HEK293 (cell line): ENCODE data around the gene ABHD5.

Source experiments
- CTCF ChIA-PET: fragments of 350-600 bp; formaldehyde crosslinking; extraction: SDS; loops from one replicate; lab custom pipeline; 2021; ENCODE audit warnings: antibody characterized with exemption; lab: Yijun Ruan, JAX
- POLR2A ChIA-PET: fragments of 300-600 bp; formaldehyde crosslinking; extraction: SDS; loops from one replicate; lab custom pipeline; 2020; ENCODE audit warnings: antibody characterized with exemption, inconsistent platforms; lab: Yijun Ruan, JAX
- H3K27ac ChIP-seq: fragments of 200-500 bp; sonication (Bioruptor generic); 2 replicates; pipeline ENCODE4 v1.5.1; 2014; ENCODE audit warnings: low read depth, low read length, control low read depth, inconsistent platforms; ENCODE audit errors: extremely low read depth
- H3K36me3 ChIP-seq, 2 experiments: fragments of 200-500 bp in 1 of 2; sonication (Bioruptor generic) in 1 of 2; 1 replicate in 1 of 2; 2 replicates in 1 of 2; pipeline ENCODE4 v1.5.1; 2014 to 2017; ENCODE audit warnings: inconsistent platforms in 2 of 2, low read length in 2 of 2; ENCODE audit not compliant: control insufficient read depth in 2 of 2, insufficient read depth in 1 of 2
- H3K4me1 ChIP-seq: fragments of 200-500 bp; sonication (Bioruptor generic); 2 replicates; pipeline ENCODE4 v1.5.1; 2014; ENCODE audit warnings: mild to moderate bottlenecking, low read length, inconsistent platforms; ENCODE audit not compliant: control insufficient read depth, insufficient read depth
- H3K4me3 ChIP-seq: 2 replicates; pipeline ENCODE4 v1.5.1; 2011; ENCODE audit warnings: low read depth, mild to moderate bottlenecking, control low read depth, low read length, moderate library complexity
- H3K9me3 ChIP-seq: fragments of 200-500 bp; sonication (Bioruptor generic); 2 replicates; pipeline ENCODE4 v1.5.1; 2014; ENCODE audit warnings: low read depth, low read length, inconsistent platforms; ENCODE audit not compliant: control insufficient read depth, insufficient read depth
- GFI1B ChIP-seq: fragments of 450-650 bp; formaldehyde crosslinking; IDR thresholded peaks from 2 replicates; pipeline ENCODE4 v1.5.1; 2016; ENCODE audit warnings: missing biosample characterization, missing genetic modification characterization
- GLIS1 ChIP-seq: fragments of 450-650 bp; formaldehyde crosslinking; IDR thresholded peaks from 2 replicates; pipeline ENCODE4 v1.5.1; 2016; ENCODE audit warnings: missing biosample characterization, missing genetic modification characterization
- HOXA7 ChIP-seq: sonication (generic); formaldehyde crosslinking; IDR thresholded peaks from 2 replicates; pipeline ENCODE4 v1.8.1; 2022; ENCODE audit warnings: missing genetic modification reagents, borderline replicate concordance
- KLF1 ChIP-seq: fragments of 450-650 bp; formaldehyde crosslinking; IDR thresholded peaks from 2 replicates; pipeline ENCODE4 v1.5.1; 2016; ENCODE audit warnings: missing biosample characterization, missing genetic modification characterization
- MEIS1 ChIP-seq: sonication (generic); formaldehyde crosslinking; IDR thresholded peaks from 2 replicates; pipeline ENCODE4 v1.8.1; 2022; ENCODE audit warnings: missing genetic modification reagents, mild to moderate bottlenecking, borderline replicate concordance
- OVOL3 ChIP-seq: fragments of 450-650 bp; formaldehyde crosslinking; IDR thresholded peaks from 2 replicates; pipeline ENCODE4 v1.5.1; 2016; ENCODE audit warnings: missing biosample characterization, missing genetic modification characterization
- REST ChIP-seq: fragments of 450-650 bp; formaldehyde crosslinking; IDR thresholded peaks from 2 replicates; pipeline ENCODE4 v1.5.1; 2016; ENCODE audit warnings: missing biosample characterization, missing genetic modification characterization
- SALL2 ChIP-seq: fragments of 450-650 bp; formaldehyde crosslinking; IDR thresholded peaks from 2 replicates; pipeline ENCODE4 v1.5.0; 2017; ENCODE audit warnings: missing biosample characterization, mild to moderate bottlenecking, missing genetic modification characterization, borderline replicate concordance
- SCRT1 ChIP-seq: fragments of 450-650 bp; formaldehyde crosslinking; IDR thresholded peaks from 2 replicates; pipeline ENCODE4 v1.5.1; 2016; ENCODE audit warnings: missing biosample characterization, missing genetic modification characterization, borderline replicate concordance
- TCF7L2 ChIP-seq: IDR thresholded peaks from 2 replicates; pipeline ENCODE4 v1.6.1; 2011; ENCODE audit warnings: low read depth, mild to moderate bottlenecking, inconsistent platforms, low read length, moderate library complexity, borderline replicate concordance
- ZBTB11 ChIP-seq: fragments of 450-650 bp; formaldehyde crosslinking; conservative IDR thresholded peaks from 2 replicates; pipeline ENCODE4 v1.5.1; 2016; ENCODE audit warnings: low read depth, missing biosample characterization, missing genetic modification characterization
- ZNF24 ChIP-seq: fragments of 450-650 bp; formaldehyde crosslinking; IDR thresholded peaks from 2 replicates; pipeline ENCODE4 v1.5.1; 2016; ENCODE audit warnings: missing biosample characterization, missing genetic modification characterization
- ZNF266 ChIP-seq: fragments of 450-650 bp; formaldehyde crosslinking; IDR thresholded peaks from 2 replicates; pipeline ENCODE4 v1.5.1; 2016; ENCODE audit warnings: missing biosample characterization, missing genetic modification characterization, low read depth
- ZNF354C ChIP-seq: fragments of 450-650 bp; formaldehyde crosslinking; IDR thresholded peaks from 2 replicates; pipeline ENCODE4 v1.5.1; 2016; ENCODE audit warnings: missing biosample characterization, missing genetic modification characterization, low read depth, borderline replicate concordance
- ZNF529 ChIP-seq: fragments of 450-650 bp; formaldehyde crosslinking; IDR thresholded peaks from 2 replicates; pipeline ENCODE4 v1.5.1; 2017; ENCODE audit warnings: missing genetic modification characterization, missing biosample characterization; ENCODE audit not compliant: insufficient replicate concordance
- ZNF555 ChIP-seq: fragments of 450-650 bp; formaldehyde crosslinking; conservative IDR thresholded peaks from 2 replicates; pipeline ENCODE4 v1.5.1; 2017; ENCODE audit warnings: missing biosample characterization, mild to moderate bottlenecking, missing genetic modification characterization, inconsistent platforms
- ZNF585B ChIP-seq: fragments of 450-650 bp; formaldehyde crosslinking; IDR thresholded peaks from 2 replicates; pipeline ENCODE4 v1.5.1; 2016; ENCODE audit warnings: missing biosample characterization, missing genetic modification characterization
- ZNF621 ChIP-seq: fragments of 450-650 bp; formaldehyde crosslinking; IDR thresholded peaks from 2 replicates; pipeline ENCODE4 v1.5.1; 2017; ENCODE audit warnings: missing biosample characterization, missing genetic modification characterization
- ZNF785 ChIP-seq: fragments of 450-650 bp; formaldehyde crosslinking; IDR thresholded peaks from 2 replicates; pipeline ENCODE4 v1.5.1; 2016; ENCODE audit warnings: missing biosample characterization, missing genetic modification characterization
- ZSCAN5A ChIP-seq: fragments of 450-650 bp; formaldehyde crosslinking; IDR thresholded peaks from 2 replicates; pipeline ENCODE4 v1.5.1; 2016; ENCODE audit warnings: missing biosample characterization, missing genetic modification characterization

The ABHD5 gene

GRCh38 chr3:43727930-43728329 lies 37.2 kb downstream of the ABHD5 start (continued):
- TF ChIP-seq ZNF24 (tag by site-specific recombination) (no peak), ZNF585B (tag by site-specific recombination) (no peak), OVOL3 (no peak), SALL2 (tag by site-specific recombination) (no peak), ZNF529 (tag by site-specific recombination) (no peak), KLF1 (tag by site-specific recombination) (no peak), ZNF621 (tag by site-specific recombination) (no peak), REST (no peak)

GRCh38 chr3:43728476-43728875 lies 37.7 kb downstream of the ABHD5 start:
- Histone ChIP-seq H3K9me3 (no peaks in the 10 kb centered on the region), H3K4me1 (no peaks in the 10 kb centered on the region), H3K36me3 (peaks cover 0 to 7% of the 10 kb centered on the region in 2 experiments; a peak in 1 of 3 replicates), H3K4me3 (no peak overlapping the region), H3K27ac (no peak overlapping the region)
- ChIA-PET POLR2A (no interaction called here), CTCF (no interaction called here)
- TF ChIP-seq ZSCAN5A (no peak), ZNF266 (tag by site-specific recombination) (no peak), GFI1B (tag by site-specific recombination) (no peak), ZNF785 (no peak), HOXA7 (no peak), TCF7L2 (no peak), ZBTB11 (tag by site-specific recombination) (no peak), ZNF555 (tag by site-specific recombination) (no peak), SCRT1 (tag by site-specific recombination) (no peak), MEIS1 (CRISPR knock-in tag) (no peak), GLIS1 (tag by site-specific recombination) (no peak), ZNF354C (no peak)
